Forelimb muscle (tissue), 1 donor: Measurements from ENCODE around the gene RIPOR2. TPM values are rescaled to one million over a fixed set of nuclear protein-coding genes. Genes with fewer than 3 reads are reported as not detected.

Experiments used
- DNase-seq: peaks from one replicate; pipeline ENCODE4 v3.0.0-alpha.2; 2013; ENCODE audit warnings: low read depth
- polyA plus RNA-seq: library from polyadenylated mRNA; unstranded; fragments of 120-200 nt; gene quantifications from one replicate; pipeline ENCODE4 v1.2.1, GENCODE V29; 2013; ENCODE audit not compliant: insufficient read length

Gene RIPOR2
- polyA plus RNA-seq, 1 donor, result 29.3 TPM

DNA sequence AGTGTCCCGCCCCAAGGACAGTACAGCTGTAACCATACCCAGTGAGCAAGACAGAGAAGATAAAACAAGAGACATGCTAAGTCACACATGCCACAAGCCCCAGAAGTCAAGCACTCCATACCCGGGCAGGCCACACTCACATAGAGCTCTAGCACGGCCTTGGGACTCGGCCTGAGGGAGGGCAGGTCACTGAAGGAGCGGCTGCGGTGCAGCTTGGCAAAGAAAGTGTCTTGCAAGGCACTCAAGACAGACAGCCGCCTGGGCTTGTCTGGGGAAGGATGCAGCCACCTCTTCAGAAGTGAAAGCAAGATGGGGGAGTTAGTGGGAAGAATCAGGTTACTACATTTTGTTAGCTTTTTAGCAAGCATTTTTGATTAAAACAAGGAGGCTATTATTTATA is 88.4 kb downstream of the RIPOR2 start:
- DNase-seq, result no peak

DNA sequence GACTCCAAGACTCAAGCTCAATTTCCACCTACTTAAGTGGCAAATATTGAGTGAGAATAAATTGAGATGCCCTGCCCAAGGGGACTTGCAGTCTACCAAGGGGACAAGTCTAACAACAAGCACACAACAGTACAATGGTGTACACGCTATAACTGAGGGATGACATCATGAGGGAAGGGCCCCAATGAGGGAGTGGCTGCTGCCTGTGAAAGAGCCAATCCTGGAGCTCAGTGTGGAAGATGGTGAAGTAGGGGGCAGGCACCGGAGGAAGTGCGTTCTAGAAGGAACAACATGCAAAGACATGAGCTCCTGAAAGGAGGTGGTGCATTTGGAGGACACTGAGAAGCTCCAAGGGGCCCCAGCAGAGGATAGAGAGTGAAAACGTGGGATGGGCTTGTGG is 90.2 kb downstream of the RIPOR2 start:
- no peak for DNase-seq

DNA sequence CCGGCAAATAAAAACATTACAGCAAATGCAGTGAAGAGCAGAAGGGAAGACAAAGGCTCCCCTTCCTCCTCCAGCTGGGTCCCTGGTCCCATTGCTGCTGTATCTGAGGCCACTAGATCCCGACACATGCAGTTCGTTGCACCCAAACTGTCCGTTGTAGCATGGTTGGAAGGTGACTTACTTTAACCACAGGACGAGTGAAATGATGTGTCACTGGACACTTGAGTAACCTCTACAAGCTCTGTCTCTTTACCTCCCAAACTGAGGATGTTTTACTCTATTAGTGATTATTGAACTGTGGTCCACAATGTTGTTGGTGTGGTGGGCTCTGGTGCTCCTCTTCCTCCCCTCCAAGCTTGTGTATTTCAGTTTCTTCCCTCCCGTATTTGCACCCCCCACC is 90.9 kb downstream of the RIPOR2 start:
- no peak for DNase-seq

DNA sequence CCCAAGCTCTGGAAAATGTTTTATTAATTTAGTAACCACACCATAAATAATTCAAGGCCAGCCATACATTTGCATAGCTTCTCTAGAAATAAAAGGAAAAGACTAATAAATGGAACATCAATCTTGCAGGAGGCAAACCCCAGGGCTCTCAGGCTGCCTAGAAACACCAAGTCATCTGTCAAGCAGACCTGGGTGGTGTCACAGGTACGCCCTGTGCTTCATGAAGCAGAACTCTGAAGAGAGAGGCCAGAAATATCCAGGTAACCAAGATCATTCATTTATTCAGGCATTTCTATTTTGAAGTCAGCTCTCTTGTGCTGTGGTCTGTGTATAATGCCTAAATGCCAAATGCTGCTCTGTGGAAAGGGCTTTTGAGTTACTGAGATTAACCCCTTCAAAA is 91.7 kb downstream of the RIPOR2 start:
- DNase-seq, result no peak

DNA sequence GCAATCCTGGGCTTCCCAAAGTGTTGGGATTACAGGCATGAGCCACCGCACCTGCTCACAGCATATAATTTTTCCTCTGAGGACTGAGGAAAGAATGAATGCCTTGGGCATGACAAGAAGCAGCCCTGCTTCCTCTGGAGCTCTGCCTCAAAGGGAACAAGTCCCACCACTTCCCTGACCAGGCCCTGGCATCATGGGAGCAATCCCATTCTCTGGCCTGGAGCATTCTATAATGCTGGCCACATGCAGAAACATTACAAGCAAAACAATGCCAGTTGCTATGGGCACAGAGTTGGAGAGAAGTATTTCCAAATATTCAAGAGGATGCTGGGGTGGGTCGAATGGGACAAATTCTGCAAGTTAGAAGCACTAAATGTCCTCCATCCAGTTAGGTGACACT is 95.6 kb downstream of the RIPOR2 start:
- DNase-seq, result no peak

- no peak for DNase-seq
Observed at GRCh38 chr6:24838994-24839393, 96.8 kb downstream of the RIPOR2 start.

GRCh38 chr6:24838081-24838480 is 97.7 kb downstream of the RIPOR2 start:
- no peak for DNase-seq

DNA sequence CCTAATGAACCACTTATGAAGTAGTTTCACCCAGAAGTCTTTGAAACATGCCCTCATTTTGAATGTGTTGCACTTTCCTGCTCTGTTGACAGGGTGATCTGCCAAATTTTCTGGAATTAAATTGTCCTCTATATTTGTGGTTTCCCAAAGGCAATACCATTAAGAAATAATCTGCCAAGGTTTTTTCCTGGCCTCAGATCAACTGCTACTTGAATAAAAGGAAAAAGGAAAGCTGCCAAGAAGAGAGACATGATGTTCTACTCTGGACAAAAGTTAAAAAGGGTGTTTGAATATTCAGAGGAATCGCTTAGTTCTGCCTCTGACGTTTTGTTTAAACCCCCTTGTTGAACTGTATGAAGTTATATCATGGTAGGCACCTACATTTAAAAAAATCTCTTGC is 99.7 kb downstream of the RIPOR2 start:
- no peak for DNase-seq

DNA sequence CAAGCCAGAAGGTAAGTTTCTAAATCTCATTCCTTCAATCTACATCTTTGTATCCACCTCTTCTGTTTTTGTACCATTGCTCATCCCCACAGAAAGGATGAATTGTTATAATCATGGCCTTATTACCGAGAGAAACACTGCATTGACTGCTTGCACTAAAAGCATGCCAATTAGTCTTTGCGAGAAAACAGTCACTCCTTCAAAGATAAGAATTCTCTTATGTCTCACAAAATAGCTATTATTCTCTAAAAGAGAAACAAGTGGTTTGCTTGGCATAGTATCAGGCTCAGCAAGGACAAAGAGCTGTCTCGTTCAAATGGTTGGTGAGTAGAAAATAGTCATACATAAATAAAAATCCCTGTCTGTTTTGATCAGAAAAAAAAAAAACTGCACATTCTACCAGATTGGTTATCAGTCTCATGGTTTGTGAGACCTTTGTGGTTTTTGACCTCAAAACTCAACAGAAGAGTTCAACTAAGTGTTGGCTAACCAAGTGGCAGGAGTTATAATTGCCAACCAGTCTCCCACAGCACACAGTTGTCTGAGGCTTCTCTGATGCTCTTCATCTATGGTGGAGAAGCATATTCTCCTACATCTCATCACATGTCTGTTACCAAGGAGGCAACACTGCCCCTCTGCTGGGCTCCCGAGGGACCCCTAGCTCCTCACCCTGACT is 101.9 kb downstream of the RIPOR2 start:
- no peak for DNase-seq

DNA sequence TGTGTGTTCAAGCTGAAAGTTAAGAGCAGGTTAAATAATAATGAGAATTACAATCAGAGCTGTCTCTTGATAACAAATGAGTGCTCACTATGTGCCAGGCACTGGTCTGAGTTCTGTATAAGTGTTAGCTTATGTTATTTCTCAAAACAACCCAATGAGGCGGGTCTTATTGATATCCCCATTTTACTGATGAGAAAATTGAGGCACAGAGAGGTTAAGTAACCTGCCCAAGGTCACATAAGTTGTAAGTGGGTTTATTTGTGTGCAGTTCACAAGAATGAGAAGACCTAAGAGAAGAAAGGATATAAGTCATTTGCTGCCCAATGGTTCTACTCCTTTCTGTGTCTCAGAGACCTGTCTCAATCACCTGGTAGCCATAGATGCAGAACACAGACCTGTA is 103.0 kb downstream of the RIPOR2 start:
- no peak for DNase-seq

- DNase-seq, result no peak
Observed at GRCh38 chr6:24831771-24832716, 103.7 kb downstream of the RIPOR2 start.

- DNase-seq, result no peak
Observed at GRCh38 chr6:24829657-24830056, 106.1 kb downstream of the RIPOR2 start.

GRCh38 chr6:24827970-24828369 is 107.8 kb downstream of the RIPOR2 start:
- no peak for DNase-seq

DNA sequence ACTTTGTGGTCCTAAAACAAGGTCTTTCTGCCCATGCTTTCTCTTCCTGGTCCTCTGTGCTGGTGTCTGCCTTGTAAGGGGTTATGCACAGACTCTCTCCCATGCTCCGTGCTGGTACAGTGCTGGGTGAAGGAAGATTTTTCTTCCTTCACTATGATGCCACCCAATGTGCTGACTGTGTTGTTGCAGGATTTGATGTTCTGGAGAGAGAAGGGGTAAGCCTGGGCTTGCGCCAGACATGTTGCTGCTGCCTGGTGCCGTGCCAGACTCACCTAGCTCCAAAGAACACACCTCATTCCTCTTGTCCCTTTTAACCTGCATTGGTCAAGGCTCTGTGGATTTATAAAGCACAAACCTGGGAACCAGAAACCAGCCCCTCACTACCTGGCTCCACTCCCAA is 108.6 kb downstream of the RIPOR2 start:
- no peak for DNase-seq

DNA sequence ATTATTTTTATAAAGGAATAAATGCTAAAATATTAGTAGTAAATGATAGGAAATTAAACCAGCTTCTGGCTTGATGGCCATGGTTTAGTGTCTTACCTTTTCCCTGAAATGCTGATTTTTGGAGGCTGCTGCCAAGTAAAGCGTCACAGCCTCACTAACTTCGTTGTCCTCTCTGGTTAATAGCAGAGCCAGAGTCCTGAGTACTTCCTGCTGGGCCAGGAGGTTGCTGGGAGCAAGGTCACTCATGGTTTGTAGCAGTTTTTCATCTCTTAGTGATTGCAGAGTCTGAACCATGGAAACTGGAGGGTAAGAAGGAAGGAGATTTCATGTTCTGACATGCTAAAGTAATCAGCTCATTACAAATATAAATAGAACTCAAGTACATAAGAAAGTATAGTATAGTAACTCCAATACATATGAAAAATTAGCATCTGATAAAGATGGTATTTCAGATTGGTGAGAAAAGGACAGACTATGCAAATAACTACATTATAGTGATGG is 110.6 kb downstream of the RIPOR2 start:
- DNase-seq, result no peak

DNA sequence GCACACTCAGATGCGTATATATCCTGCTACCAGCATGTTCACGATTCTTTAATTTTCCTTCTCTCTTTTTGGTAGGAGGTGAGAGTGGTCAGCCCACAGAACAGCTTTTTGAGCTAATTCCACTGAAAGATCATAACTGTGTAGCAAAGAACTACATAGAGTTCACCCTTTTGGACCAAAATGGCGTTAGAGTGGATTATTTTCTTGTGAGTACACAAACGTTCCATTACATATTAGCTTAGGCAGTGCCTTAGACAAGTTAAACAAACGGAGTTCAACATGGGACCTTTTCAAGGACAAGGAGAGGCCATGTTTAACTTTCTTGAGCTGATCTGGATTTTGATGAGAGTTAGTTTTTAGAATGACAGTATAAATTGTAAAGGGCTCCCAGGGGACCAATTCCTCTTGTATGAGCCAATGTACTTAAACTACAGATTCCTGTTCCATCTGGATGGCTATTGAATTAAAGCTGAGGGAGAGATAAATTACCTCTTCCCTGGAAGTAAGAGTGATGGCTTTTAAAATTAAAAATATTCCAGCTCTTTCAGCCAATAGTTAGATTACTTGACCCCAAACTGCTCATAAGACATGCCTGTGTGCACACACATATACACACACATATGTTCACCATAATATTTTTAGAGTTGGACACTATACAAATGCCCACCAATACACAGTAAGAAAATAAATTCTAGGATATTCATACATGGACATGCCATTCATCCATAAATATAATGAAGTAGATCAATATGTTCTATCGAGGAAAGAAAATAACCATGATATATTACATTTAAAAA is 111.4 kb downstream of the RIPOR2 start:
- peak; percentile 24 for DNase-seq

GRCh38 chr6:24823185-24823584 is 112.6 kb downstream of the RIPOR2 start:
- no peak for DNase-seq

DNA sequence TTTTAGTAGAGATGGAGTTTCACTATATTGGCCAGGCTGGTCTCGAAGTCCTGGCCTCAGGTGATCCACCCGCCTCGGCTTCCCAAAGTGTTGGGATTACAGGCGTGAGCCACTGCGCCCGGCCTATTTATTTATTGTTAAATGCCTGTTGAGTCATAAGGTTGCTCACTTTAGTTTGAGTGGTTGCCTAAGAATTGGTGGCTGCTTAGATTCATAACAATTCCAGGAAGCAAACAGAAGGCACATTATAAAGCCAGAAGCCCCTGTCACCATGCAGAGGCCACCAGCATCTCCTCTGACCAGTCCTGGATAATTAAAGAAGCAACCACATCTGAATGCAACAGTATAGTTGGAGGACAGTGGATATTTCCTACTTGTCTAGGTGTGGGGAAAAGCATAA is 113.1 kb downstream of the RIPOR2 start:
- DNase-seq, result no peak

GRCh38 chr6:24821860-24822444 is 113.8 kb downstream of the RIPOR2 start:
- no peak for DNase-seq

DNA sequence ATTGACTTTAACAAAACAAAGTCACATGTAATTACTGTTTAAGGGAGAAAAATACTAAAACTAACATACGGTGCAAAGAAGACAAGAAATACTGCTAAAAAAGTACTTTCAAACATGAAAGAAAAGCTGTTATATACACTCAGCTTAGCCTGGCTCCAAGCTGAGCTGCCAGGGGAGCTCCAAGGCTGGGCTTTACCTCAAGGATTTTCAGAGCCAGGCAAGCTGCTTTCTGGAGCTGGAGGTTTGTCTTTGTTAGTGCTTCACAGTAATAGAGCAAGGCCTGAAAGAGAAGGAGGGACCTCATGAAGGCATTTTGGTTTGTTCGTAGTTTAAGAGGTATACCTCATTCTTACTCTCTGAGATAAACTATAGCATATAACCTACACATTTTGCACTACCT is 117.4 kb downstream of the RIPOR2 start:
- no peak for DNase-seq

DNA sequence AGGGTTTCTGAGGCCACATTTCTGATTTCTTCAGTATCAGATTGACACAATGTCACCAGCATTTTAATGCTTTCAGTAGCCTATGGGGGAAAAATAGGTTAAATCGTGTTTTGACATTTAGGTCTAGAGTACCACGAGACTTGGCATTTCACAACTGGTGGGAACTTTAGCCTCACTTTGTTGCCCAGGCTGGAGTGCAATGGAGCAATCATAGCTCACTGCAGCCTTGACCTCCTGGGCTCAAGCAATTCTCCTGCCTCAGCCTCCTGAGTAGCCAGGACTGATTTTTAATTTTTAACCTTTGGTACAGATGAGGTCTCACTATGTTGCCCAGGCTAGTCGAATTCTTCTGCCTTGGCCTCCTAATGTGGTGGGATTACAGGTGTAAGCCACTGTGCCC is 126.0 kb downstream of the RIPOR2 start:
- no peak for DNase-seq

- no peak for DNase-seq
Observed at GRCh38 chr6:24807584-24807983, 128.2 kb downstream of the RIPOR2 start.
